GM19193 (cell line): Measurements from ENCODE around the gene ABHD17B.

ENCODE experiments used
- POLR2A ChIP-seq: IDR thresholded peaks from 4 replicates; pipeline ENCODE4 v1.6.1; 2011; ENCODE audit not compliant: insufficient read depth, insufficient read length; ENCODE audit errors: extremely low read depth

ABHD17B gene

DNA sequence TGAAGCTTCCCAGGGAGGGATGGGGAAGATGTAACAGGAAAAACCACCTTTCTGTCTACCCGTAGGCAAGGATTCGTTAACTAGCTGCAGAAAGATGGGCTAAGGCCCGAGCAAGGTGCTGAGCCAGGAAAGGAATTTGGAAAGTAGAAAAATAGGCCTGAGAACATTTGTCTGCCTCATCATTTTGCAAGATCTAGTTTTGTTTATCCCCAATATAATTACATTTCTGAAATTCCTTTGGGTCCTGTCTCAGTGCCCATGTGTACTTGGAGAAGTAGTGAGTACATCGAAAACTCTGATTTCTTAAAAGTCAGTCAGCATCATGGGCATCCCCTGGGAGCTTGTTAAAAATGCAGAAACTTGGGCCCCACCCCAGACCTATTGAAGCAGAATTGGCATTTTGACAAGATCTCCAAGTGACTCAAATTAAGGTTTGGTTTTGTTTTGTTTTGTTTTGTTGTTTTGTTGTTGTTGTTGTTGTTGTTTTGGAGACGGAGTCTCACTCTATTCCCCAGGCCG lies 90.5 kb downstream of the ABHD17B start:
- no peak for TF ChIP-seq POLR2A

DNA sequence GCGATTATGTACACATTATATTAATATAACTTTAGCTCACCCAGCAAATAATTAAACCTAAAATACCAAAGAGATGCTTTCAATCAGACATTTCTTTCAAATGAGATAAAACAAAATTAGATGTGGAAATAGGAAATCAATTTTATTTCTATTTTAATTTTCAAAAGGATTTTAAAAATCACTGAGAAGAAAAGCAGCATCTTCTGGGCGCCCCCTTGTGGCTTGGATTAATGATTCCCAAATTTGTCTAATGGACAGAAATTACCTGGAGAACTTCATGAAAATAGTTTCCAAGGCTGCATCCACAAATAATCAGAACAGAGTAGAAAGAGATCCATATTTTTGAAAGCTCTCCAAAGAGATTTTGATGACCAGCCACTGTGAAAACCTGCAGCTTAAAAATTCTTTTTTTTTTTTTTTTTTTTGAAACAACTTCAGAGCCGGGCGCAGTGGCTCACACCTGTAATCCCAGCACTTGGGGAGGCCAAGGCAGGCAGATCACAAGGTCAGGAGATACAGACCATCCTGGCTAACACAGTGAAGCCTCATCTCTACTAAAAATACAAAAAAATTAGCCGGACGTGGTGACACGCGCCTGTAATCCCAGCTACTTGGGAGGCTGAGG lies 91.8 kb downstream of the ABHD17B start:
- TF ChIP-seq POLR2A: no peak

DNA sequence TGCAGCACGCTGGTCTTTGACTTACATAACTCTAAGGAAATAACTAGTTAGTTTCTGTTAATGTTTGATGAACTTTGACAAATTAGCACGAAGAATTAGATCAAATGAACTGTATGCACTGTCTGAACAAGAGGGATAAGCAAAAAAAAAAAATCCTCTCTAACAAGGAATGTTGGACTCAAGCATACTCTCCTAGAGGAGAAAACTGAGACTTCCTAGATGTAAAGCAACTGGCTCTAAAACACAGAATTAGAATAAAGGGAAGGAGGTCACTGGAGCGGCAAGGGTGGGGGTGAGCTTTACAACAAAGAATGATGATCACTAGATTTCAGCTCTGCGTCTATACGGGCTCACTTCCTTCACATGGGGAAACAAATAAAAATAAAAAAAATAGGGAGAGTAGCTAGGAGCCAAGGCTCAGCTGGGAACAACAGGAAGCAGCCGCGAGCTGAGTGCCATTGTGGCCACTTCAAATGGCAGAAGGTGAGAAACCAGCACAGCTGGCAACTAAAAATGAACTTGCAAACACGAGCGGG lies 94.0 kb downstream of the ABHD17B start:
- TF ChIP-seq POLR2A: no peak
